Right kidney (tissue), 1 donor: ENCODE results near the gene DISC1.
"Not testable (repeated sequence)": the region's sequence is repeated elsewhere in the genome, so short reads cannot be mapped to it uniquely, and the experiment has no call there.

Experiments
- DNase-seq: peaks from one replicate; pipeline ENCODE4 v3.0.0-alpha.2; 2016

The DISC1 gene

GRCh38 chr1:231899046-231899445 is 272.5 kb downstream of the DISC1 start:
- DNase-seq = no peak

GRCh38 chr1:231899713-231900435 is 273.3 kb downstream of the DISC1 start:
- DNase-seq = no peak

- DNase-seq = no peak
Measured at GRCh38 chr1:231903586-231904081, 277.0 kb downstream of the DISC1 start.

- not testable (repeated sequence) for DNase-seq
Measured at GRCh38 chr1:231907310-231907709, 280.7 kb downstream of the DISC1 start.

- DNase-seq = no peak
Measured at GRCh38 chr1:231913493-231913892, 286.9 kb downstream of the DISC1 start.

- DNase-seq = no peak
Measured at GRCh38 chr1:231918239-231919015, 291.8 kb downstream of the DISC1 start.

GRCh38 chr1:231919239-231919885 is 292.8 kb downstream of the DISC1 start:
- DNase-seq = no peak

GRCh38 chr1:231919886-231920285 is 293.3 kb downstream of the DISC1 start:
- no peak for DNase-seq

- no peak for DNase-seq
Measured at GRCh38 chr1:231921646-231922345, 295.2 kb downstream of the DISC1 start.

GRCh38 chr1:231923491-231924041 is 297.0 kb downstream of the DISC1 start:
- DNase-seq = no peak

GRCh38 chr1:231924180-231924579 is 297.6 kb downstream of the DISC1 start:
- no peak for DNase-seq

- DNase-seq = no peak
Measured at GRCh38 chr1:231925864-231926263, 299.3 kb downstream of the DISC1 start.

- no peak for DNase-seq
Measured at GRCh38 chr1:231926340-231926739, 299.8 kb downstream of the DISC1 start.

- DNase-seq = no peak
Measured at GRCh38 chr1:231926933-231927332, 300.3 kb downstream of the DISC1 start.

GRCh38 chr1:231927431-231927830 is 300.8 kb downstream of the DISC1 start:
- DNase-seq = no peak

- DNase-seq = no peak
Measured at GRCh38 chr1:231929311-231929710, 302.7 kb downstream of the DISC1 start.

- DNase-seq = no peak
Measured at GRCh38 chr1:231930257-231930947, 303.8 kb downstream of the DISC1 start.

- no peak for DNase-seq
Measured at GRCh38 chr1:231931146-231931545, 304.6 kb downstream of the DISC1 start.

- no peak for DNase-seq
Measured at GRCh38 chr1:231931846-231932454, 305.4 kb downstream of the DISC1 start.

- no peak for DNase-seq
Measured at GRCh38 chr1:231933711-231934626, 307.4 kb downstream of the DISC1 start.
